Hematopoietic multipotent progenitor cell (in vitro differentiated cells): ENCODE measurements around the gene KLHDC7B. TPM values are rescaled to one million over a fixed set of nuclear protein-coding genes. Genes with fewer than 3 reads are reported as not detected.
"Not testable (repeated sequence)": the region's sequence is repeated elsewhere in the genome, so short reads cannot be mapped to it uniquely, and the experiment has no call there.

Experiments used
- DNase-seq, 3 donors: peaks; one replicate each; pipeline ENCODE4 v3.0.0-alpha.2; 2011 to 2015; ENCODE audit warnings: low read depth in 2 of 3, low spot score in 2 of 3
- total RNA-seq: library from RNA; depleted of rRNA; stranded (reverse); fragments of >200 nt; gene quantifications from one replicate; pipeline ENCODE4 v1.2.3, GENCODE V29; 2012

KLHDC7B gene
- total RNA-seq, 1 donor = 1.6 TPM

DNA sequence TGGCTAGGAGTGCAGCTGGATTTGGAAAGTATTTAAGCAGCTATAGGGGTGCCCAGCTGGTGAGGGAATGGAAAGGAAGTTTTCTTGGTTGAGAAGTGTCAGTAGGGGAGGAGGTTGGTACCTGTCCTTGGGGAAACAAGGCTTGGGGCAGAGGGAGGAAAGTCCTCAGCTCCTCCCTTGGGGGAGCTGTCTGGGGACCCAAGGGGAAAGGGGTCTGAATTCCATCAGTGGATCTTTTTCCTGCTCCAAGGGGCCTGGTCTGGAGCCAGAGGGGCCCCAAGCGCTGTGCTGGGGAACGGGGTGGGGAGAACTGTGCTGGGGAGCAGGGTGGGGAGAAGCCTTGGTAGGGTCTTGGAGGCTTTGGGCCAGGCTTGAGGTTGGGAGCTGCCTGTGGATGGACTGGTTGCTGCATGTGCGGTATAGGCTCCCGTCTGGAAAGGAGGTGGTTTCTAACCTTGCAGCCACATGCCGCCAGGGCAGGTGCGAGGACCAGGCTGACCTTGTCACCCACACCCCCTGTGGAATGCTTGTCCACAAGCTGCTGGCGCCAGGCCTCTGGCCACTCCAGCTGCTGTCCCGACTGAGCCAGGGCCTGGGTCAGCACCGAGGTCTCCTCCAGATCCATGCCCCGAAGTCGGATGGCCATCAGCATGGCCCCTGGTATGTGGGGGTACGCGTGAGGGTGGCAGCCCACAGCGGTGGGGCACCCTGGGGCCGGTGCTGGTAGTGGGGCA is 16.9 kb upstream of the KLHDC7B start:
- no peak for DNase-seq

DNA sequence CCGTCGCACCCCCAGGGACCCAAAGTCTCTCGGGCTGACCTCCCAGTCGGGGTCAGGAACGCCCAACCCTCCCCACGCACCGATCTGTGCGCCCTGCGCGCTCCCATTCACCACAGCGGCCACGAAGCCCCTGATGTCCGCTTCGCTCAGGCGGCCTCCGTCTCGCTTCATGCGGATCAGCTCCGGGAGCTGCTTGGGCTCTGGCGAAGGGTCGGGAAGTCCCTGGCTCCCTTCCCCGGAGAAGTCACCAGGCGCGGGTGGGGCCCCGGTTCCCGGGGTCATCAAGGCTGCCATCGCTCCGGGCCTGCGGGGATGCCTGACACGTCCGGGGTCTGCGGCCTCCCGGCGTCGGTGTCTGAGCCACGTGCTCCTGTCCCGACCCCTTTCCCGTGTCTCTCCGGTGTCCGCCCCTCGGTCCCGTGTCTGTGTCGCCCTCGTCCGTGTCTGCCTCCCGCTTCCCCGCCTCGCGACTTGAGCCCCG is 16.2 kb upstream of the KLHDC7B start:
- no peak for DNase-seq

DNA sequence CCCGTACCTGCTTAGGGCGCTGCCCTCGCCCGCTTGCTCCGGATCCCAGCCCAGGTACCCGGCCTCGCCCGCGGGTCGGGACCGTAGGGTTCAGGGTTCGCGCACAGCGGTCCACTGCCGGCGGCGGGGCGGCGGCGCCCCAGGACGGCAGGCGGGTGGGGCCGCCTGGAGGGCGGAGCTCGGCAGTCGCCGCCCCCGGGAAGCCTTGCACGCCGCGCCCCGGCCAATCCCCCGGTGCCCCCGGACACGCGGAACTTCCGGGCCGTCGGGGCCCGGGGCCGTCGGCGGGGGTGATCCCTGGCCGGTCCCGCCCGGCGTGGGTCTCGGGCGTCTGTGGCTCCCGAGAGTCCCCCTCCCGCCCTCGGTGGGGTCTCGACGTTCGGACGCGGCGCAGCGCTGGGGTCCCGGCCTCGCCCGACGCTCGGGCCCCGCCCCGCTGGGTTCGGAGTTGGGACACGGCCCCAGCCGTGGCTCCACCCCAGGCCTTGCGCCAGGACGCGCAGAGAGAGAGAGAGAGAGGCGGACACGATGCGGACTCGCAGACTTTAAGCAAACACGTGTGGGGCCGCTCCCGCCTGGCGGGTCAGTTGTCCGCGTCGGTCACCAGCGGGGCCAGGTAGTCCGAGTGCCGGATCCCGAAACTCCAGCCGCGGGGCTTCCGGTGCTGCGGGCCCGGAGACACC is 15.7 kb upstream of the KLHDC7B start, which contains the start of gene TYMP:
Gene TYMP, minus strand, starts transcription at position 116 of the 683 bp plus-strand sequence. CDS start 303 bp downstream, outside the sequence.
- peak in 2 of 3 donors; percentile 42 to 48 for DNase-seq

DNA sequence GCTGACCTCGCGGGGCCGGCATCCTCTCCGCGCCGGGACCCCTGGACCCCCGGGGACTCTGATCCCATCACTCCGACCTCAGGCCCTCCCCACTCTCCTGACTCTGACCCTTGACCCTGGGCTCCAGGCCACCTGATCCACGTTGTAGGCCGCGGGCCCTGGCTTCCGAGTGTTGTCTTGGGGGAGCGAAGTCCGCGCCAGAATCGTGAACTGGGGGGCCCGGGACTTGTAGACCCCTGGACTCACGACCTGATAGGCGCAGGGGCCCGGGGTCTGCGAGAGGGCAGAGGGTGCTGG is 15.2 kb upstream of the KLHDC7B start:
- DNase-seq = no peak

DNA sequence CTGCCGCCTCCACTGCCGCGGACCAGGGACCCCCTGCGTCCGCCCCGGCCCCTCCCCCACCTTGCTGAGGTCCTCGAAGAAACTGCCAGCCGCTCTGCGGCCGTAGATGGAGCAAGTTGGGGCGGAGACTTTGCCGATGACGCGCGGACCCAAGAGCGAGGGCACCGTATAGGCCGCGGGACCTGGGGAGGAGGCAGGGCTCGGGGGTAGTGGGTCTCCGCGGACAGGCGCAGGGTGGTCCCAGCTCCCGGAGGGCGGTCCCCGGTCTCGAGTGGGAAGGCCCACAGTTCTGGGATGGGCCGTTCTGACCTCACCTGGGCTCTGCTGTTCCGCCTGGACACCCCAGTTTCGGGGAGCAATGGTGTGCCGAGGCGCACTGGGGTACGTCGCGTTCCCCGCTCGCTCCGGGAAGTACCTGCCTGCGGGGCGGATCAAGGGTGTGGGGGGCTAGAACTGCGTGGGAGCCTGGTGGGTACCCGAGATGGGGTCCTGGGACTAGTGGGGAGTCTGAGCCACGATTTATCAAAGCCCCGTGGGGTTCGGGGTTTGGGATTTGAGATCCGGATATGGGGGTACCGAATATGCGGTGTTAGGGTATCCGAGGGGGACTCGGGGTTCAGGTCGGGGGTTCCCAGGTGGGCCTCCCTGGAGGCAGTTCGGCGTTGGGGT is 14.7 kb upstream of the KLHDC7B start:
- DNase-seq = peak in 2 of 3 donors; percentile 79 to 87

DNA sequence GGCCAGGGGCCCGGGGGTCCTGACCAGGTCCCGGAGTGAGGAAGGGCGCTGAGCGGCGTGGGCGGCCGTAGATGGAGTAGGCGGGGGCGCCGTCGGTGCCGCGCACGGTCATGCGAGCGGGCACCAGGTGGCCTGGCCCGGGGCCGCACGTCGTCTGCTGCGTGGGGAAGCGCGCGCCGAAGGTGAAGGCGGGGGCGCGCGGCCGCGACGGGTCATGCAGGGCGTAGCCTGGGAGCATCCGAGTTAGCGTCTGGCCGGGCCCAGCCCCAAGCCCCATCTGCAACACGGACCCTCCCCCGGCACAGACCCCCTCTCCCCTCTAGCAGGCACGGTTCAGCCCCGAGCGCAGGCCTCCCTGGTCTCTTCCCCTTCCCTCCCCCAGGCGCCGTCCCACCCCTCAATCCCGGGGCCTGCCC is 14.1 kb upstream of the KLHDC7B start:
- DNase-seq = peak in 2 of 3 donors; percentile 52 to 57

DNA sequence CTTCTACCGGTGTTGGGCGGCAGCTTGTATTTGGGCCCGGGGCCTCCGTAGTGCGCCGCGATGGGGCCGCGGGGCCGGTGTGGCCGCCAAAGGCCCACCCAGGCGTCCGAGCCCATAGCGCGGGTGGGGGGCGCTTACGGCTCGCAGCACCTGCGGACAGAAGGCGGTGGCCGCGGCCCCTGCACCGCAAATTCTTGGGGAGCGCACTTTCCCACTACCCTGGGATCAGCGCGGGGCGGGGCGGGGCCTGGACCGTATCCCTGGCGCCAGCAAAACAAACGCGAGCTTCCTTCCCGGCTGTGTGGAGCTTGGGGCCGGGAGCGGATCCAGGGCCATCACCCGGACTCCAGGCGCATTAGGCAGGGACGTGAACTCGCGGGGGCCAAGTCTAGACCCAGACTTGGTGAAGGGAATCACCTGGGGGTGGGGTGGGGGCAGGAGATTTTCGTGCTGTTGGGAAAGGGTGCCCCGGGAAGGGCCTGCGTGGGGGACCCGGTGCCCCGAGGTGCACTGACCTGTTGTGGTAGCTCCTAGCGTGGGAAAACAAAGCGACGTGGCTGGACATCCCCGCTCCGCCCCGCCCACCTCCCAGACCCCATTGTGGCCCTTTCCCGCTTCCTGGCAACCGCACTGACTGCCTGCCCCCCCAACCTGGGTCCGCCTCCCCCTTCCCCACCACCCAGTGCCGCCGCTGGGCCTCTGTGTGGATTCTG is 13.6 kb upstream of the KLHDC7B start:
- DNase-seq = no peak

DNA sequence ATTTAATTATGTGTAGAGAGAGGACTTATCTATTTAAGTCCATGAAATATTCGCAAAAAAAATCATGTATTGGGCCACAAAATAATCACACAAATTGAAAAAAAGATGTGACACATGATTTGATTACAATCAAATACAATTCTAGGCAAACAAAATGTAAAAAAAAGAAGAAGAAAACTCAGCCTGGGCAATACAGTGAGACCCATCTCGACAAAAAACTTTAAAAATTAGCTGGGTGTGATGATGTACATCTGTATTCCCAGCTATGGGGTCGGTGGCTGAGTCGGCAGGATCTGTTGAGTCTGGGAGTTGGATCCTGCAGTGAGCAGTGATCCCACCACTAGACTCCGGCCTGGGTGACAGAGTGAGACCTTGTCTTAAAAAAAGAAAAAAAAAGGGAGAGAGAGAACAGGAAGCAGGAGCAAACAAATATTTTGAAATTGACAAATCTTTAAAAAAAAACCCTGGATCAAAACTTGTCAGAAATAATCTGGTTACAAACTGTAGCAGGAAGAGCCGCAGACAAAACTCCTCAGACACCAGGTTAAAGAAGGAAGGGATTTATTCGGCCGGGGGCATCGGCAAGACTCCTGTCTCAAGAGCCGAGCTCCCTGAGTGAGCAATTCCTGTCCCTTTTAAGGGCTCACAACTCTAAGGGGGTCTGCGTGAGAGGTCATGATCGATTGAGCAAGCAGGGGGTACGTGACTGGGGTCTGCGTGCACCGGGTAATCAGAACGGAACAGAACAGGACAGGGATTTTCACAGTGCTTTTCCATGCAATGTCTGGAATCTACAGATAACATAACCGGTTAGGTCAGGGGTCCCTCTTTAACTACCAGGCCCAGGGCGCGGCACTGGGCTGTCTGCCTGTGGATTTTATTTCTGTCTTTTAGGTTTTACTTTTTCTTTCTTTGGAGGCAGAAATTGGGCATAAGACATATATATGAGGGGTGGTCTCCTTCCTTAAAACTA is 12.6 kb upstream of the KLHDC7B start:
- DNase-seq = no peak

DNA sequence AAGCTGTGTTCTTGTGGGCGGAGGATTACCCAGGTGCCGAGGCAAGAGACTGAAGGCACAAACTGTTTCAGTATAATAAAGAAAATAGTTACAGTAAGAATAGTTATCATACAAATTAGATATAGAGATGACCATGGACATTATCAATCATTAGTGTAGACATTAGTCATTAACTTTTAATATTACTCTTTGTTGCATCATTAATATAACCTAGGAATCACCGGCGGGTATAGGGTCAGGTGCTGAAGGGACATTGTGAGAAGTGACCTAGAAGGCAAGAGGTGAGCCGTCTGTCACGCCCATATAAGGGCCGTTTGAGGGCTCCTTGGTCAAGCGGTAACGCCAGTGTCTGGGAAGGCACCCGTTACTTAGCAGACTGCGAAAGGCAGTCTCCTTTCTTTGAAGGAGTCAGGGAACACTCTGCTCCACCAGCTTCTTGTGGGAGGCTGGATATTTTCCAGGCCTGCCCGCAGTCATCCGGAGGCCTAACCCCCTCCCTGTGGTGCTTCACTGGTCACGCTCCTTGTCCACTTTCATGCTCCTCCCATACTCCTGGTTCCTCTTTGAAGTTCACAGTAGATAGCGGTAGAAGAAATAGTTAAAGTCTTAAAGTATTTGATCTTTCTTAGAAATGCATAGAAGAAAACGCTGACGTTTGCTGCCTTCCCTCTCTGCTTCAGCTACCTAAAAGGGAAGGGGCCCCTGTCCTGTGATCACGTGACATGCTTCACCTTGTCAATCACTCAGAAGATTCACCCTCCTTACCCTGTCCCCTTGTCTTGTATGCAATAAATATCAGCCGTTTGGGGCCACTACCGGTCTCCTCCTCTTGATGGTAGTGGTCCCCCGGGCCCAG is 11.6 kb upstream of the KLHDC7B start:
- DNase-seq = not testable (repeated sequence)

DNA sequence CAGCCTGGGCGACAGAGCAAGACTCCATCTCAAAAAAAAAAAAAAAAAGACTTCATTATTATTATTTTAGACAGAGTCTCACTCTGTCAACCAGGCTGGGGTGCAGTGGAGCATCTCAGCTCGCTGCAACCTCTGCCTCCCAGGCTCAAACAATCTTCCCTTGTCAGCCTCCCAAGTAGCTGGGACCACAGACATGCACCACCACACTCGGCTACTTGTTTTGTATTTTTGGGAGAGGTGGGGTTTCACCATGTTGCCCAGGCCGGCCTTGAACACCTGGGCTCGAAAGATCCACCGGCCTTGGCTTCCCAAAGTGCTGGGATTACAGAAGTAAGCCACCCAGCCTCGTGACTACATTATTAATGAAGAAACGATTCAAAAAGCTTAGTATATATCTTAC is 10.6 kb upstream of the KLHDC7B start:
- DNase-seq = no peak

DNA sequence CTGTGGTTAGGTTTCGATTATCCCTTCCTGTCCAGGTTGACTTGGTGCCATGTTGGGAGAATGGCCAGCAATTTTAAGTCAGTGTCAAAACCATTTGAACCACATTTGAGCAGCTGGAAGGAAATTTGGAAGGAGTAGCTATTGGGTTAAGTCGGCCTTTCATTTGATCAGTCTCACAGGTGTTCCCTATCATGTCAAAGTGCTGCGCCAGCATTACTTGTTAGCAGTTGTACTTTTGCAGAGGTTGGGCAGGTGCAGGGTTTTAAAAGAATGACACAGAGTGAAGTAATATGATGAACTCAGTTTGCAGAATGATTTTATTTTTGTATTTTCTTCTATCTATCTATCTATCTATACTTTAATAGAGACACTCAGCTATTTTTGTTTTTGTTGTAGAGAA is 9.5 kb upstream of the KLHDC7B start:
- no peak for DNase-seq

DNA sequence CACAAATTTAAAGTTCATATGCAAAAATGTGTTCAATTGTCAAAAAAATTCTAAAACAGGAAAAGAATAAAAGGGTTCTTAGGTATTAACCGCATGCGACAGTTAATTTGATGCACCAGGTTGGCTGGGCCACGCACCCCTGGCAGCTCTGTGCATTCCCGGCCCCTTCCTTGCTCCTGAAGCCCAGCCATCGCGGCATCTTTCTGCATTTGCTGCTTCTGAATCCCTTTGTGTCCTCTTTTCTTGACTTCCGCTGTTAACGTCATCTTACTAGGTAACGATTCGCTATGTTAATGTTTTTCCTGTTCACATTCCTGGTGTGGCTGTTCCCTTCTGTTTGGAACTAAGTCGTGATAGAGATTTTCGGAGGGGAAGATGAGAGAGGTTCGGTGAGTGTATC is 7.9 kb upstream of the KLHDC7B start:
- no peak for DNase-seq

DNA sequence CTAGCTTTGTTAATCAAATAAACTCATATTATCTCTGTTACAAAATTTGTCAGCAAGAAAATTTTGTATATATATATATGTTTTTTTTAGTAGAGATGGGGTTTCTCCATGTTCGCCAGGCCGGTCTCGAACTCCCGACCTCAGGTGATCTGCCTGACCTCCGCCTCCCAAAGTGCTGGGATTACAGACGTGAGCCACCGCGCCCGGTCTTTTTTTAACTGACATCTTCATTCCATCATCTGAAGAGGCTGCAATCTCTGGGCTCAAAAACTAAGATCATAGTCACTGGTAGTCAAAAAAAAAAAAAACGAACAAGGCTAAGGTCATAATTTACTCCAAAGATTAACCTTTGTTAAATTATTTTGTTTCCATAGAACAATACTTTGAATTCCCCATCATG is 5.3 kb upstream of the KLHDC7B start:
- no peak for DNase-seq

DNA sequence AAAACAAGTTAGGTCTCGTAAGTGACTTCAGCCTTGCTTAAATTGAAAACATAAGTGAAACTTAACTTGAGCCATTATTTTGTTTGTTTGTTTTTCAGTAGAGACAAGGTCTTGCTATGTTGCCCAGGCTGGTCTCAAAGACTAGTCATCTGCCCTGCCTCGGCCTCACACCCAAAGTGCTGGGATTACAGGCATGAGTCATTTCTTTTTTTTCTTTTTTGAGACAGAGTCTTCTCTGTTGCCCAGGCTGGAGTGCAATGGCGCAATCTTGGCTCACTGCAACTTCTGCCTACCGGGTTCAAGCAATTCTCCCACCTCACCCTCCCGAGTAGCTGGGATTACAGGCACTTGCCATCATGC is 4.1 kb upstream of the KLHDC7B start:
- DNase-seq = not testable (repeated sequence)

DNA sequence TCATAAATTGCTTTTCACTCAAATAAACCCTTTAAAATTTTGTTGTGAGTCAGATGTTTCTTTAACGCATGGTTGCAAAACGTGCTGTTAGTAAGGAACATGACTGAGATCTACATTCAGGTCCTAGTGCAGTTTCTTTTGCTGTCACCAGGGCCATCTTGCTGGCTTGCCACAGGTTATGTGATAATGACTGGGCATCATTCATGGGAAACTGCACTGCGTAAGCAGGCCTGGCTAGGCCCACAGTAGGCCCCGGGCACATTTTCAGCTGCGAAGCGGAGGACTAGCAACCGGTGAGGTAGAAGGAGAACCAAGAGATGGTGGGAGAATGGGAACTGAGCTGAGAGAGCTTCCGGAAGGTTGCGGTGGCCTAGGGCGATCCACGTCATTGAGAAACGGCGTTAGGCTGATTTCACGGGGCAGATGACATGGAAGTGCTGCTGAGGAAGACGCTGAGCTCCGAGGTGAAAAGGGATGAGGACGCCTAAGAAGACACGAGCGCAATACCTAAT is 3.2 kb upstream of the KLHDC7B start:
- no peak for DNase-seq

DNA sequence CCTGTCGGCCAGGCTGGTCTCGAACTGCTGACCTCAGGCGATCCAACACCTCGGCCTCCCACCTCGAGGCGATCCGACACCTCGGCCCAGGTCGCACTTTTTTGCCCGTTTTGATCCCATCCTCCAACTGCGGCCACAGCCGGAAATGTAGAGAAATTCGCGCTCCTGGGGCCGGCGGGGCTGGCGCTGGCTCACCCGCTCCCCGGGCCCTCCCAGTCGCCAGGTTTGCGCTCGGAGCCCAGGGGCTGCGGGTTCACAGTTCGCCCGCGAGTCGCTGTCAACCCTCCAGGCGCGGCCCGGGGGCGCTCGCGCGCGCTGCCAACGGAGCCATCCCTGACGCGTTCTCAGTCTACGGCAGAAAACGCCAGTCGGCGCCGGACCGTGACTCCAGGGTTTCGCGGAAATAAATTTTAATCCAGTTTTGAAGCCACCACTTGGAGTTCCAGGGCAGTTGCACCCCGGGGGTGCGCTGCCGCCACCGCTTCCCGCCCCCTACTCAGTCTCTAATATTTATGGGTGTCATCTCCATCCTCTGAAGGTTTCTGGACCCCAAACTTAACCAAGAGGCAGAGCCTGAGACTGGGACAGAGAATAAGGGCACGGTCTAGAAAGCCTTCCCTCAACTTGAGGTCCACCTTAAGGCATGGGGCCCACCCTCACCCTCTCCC is 1.5 kb upstream of the KLHDC7B start:
- peak; percentile 69 to 86 (median 78) for DNase-seq

DNA sequence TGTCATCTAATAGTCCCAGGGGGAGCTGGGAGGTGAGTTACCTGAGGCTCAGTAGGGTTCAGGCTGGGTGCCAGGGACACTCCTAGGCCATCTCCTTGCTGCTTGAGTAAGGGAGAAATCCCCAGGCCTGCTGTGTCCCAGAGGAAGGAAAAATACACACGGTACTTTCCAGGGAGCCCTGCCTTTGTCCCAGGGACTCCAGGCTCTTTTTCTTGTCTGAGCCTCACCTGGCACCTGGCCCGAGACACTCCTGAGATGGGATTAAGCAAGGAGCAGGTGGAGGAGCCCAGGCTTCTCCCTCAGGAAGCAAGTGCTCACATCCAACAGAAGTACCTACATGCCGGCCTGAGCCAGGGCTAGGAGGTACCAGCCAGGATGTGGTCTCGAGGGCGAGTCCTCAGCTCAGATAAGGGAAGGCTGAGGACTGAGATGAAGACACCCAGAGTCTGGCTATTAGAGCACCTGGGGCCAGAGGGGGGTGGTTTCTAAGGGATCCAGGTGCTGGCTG is 899 bp upstream of the KLHDC7B start:
- no peak for DNase-seq
